Keratinocyte (primary cell): Measurements from ENCODE around the gene MYCBPAP. TPM values are rescaled to one million over a fixed set of nuclear protein-coding genes. Genes with fewer than 3 reads are reported as not detected.

Experiments used
- DNase-seq: peaks from one replicate; pipeline ENCODE4 v3.0.0-alpha.2; 2011; ENCODE audit warnings: low read depth, missing footprints, low spot score
- FAIRE-seq: peaks from 2 replicates; lab custom pipeline; 2011; peaks lifted over from hg19 to GRCh38; lab: Jason Lieb, UNC
- H2AFZ ChIP-seq: 2 replicates; pipeline ENCODE4 v1.6.0; 2012; ENCODE audit warnings: low read length, control low read depth, inconsistent platforms; ENCODE audit not compliant: control insufficient read depth
- H3K27ac ChIP-seq: 2 replicates; pipeline ENCODE4 v1.5.1; 2011; ENCODE audit warnings: low read length; ENCODE audit not compliant: control insufficient read depth, insufficient read depth
- H3K27me3 ChIP-seq: 3 replicates; pipeline ENCODE4 v1.6.0; 2011; ENCODE audit warnings: low read length; ENCODE audit not compliant: control insufficient read depth, insufficient read depth; ENCODE audit errors: extremely low read depth
- H3K36me3 ChIP-seq, 2 experiments: 2 replicates in 1 of 2; 3 replicates in 1 of 2; pipeline ENCODE4 v1.5.1; 2011; ENCODE audit warnings: low read length in 2 of 2, mild to moderate bottlenecking in 1 of 2; ENCODE audit not compliant: control insufficient read depth in 2 of 2, insufficient read depth in 2 of 2; ENCODE audit errors: extremely low read depth in 1 of 2
- H3K4me1 ChIP-seq: 3 replicates; pipeline ENCODE4 v1.5.1; 2011; ENCODE audit warnings: low read length; ENCODE audit not compliant: control insufficient read depth, insufficient read depth; ENCODE audit errors: extremely low read depth
- H3K4me2 ChIP-seq: 3 replicates; pipeline ENCODE4 v1.6.0; 2011; ENCODE audit warnings: low read depth, low read length; ENCODE audit not compliant: control insufficient read depth, insufficient read depth; ENCODE audit errors: extremely low read depth
- H3K4me3 ChIP-seq, 3 experiments: fragments of 200-600 bp in 1 of 3; sonication (generic) in 1 of 3; 2 replicates in 2 of 3; 3 replicates in 1 of 3; pipeline ENCODE4 v1.5.1; 2011 to 2016; ENCODE audit warnings: low read length in 3 of 3, mild to moderate bottlenecking in 3 of 3, control low read depth in 2 of 3, inconsistent platforms in 1 of 3, low read depth in 1 of 3, mixed read lengths in 1 of 3, mixed run types in 1 of 3, moderate library complexity in 1 of 3; ENCODE audit not compliant: control insufficient read depth in 2 of 3, insufficient read depth in 2 of 3; ENCODE audit errors: extremely low read depth in 1 of 3
- H3K79me2 ChIP-seq: 2 replicates; pipeline ENCODE4 v1.6.0; 2012; ENCODE audit warnings: low read length; ENCODE audit not compliant: control insufficient read depth, insufficient read depth
- H3K9ac ChIP-seq: 3 replicates; pipeline ENCODE4 v1.6.0; 2011; ENCODE audit warnings: low read length; ENCODE audit not compliant: control insufficient read depth, insufficient read depth; ENCODE audit errors: extremely low read depth
- H3K9me1 ChIP-seq: 3 replicates; pipeline ENCODE4 v1.6.0; 2011; ENCODE audit warnings: low read length; ENCODE audit not compliant: control insufficient read depth, insufficient read depth; ENCODE audit errors: extremely low read depth
- H3K9me3 ChIP-seq: 2 replicates; pipeline ENCODE4 v1.5.1; 2012; ENCODE audit warnings: low read depth, low read length; ENCODE audit not compliant: control insufficient read depth
- H4K20me1 ChIP-seq: 3 replicates; pipeline ENCODE4 v1.6.0; 2011; ENCODE audit warnings: low read length; ENCODE audit not compliant: control insufficient read depth, insufficient read depth; ENCODE audit errors: extremely low read depth
- CTCF ChIP-seq, 3 experiments: IDR thresholded peaks in 1 of 3; conservative IDR thresholded peaks in 1 of 3; optimal IDR thresholded peaks in 1 of 3; 2 replicates in 2 of 3; 3 replicates in 1 of 3; pipeline versions ENCODE3 to v1.5.1; 2011; ENCODE audit warnings: low read length in 3 of 3, mild to moderate bottlenecking in 3 of 3, moderate library complexity in 2 of 3, control low read depth in 1 of 3, inconsistent platforms in 1 of 3; ENCODE audit not compliant: insufficient read depth in 2 of 3; ENCODE audit errors: extremely low read depth in 1 of 3
- EZH2 ChIP-seq: IDR thresholded peaks from one replicate; pipeline ENCODE4 v1.6.1; 2012; ENCODE audit warnings: inconsistent platforms, mild to moderate bottlenecking, low read length, moderate library complexity
- dilution Hi-C: fragments of 300-500 bp; cut with MboI; formaldehyde crosslinking; loops from one replicate; pipeline ENCODE4 v1.7.0; 2020; ENCODE audit warnings: low sequenced_read_pairs; ENCODE audit not compliant: extremely low pct_ligation_motif_present
- polyA plus RNA-seq, 5 experiments: library from polyadenylated mRNA; depleted of rRNA in 3 of 5; stranded (reverse) in 3 of 5; stranded (forward) in 1 of 5; unstranded in 1 of 5; fragments of >200 nt; gene quantifications; 1 replicate in 1 of 5; 2 replicates in 3 of 5; 3 replicates in 1 of 5; pipeline versions ENCODE4 v1.2.1 to v1.2.3, GENCODE V29; 2011 to 2012; ENCODE audit warnings: missing spikeins in 2 of 5, low read depth in 1 of 5, low replicate concordance in 1 of 5

The MYCBPAP gene
- polyA plus RNA-seq, 1 donor (not counting 4 experiments of a cell fraction or from before 2014, with no cell fraction given): 9.5 TPM

GRCh38 chr17:50527949-50528474, 19.8 kb downstream of the MYCBPAP start:
- Histone ChIP-seq H3K27ac (no peak overlapping the region), H3K27me3 (no peaks in the 10 kb centered on the region), H3K36me3 (no peaks in the 10 kb centered on the region), H3K79me2 (peaks cover 7% of the 10 kb centered on the region), H4K20me1 (no peaks in the 10 kb centered on the region), H2AFZ (no peak overlapping the region), H3K9ac (no peak overlapping the region), H3K9me1 (no peaks in the 10 kb centered on the region), H3K9me3 (no peaks in the 10 kb centered on the region), H3K4me3 (no peak overlapping the region), H3K4me1 (peaks cover 23% of the 10 kb centered on the region), H3K4me2 (no peak overlapping the region)
- DNase-seq (no peak), FAIRE-seq (no peak)
- dilution Hi-C loops: no loop called here
- TF ChIP-seq EZH2 (no peak), CTCF (optimal IDR thresholded peaks at IDR 0.05 in 1 of 3, IDR thresholded peaks at IDR 0.05 in 1 of 3, conservative IDR thresholded peaks at IDR 0.05 in 1 of 3; ENCODE audit: extremely low read depth in 1 of 3, insufficient read depth in 2 of 3, low read length in 3 of 3) (no peak)

GRCh38 chr17:50529849-50530248, 21.6 kb downstream of the MYCBPAP start:
- DNase-seq: no peak
- no peak for TF ChIP-seq CTCF (optimal IDR thresholded peaks at IDR 0.05 in 1 of 3, IDR thresholded peaks at IDR 0.05 in 1 of 3, conservative IDR thresholded peaks at IDR 0.05 in 1 of 3; ENCODE audit: extremely low read depth in 1 of 3, insufficient read depth in 2 of 3, low read length in 3 of 3)
- no peak for TF ChIP-seq EZH2
- H3K36me3 ChIP-seq: peaks cover 0 to 2% of the 10 kb centered on the region in 2 experiments
- H3K9me3 ChIP-seq: no peaks in the 10 kb centered on the region
- H3K9me1 ChIP-seq: no peaks in the 10 kb centered on the region
- H3K4me3 ChIP-seq: no peak overlapping the region
- H3K27me3 ChIP-seq: no peaks in the 10 kb centered on the region
- H2AFZ ChIP-seq: no peak overlapping the region
- H3K9ac ChIP-seq: no peak overlapping the region
- H3K79me2 ChIP-seq: peaks cover 26% of the 10 kb centered on the region
- no peak overlapping the region for H3K4me2 ChIP-seq
- dilution Hi-C loops: no loop called here
- no peak overlapping the region for H3K27ac ChIP-seq
- FAIRE-seq: no peak
- H4K20me1 ChIP-seq: no peaks in the 10 kb centered on the region
- H3K4me1 ChIP-seq: peaks cover 12% of the 10 kb centered on the region
